HG03439 (cell line): ENCODE results near the gene LIPT1.
"Not testable (repeated sequence)": the region's sequence is repeated elsewhere in the genome, so short reads cannot be mapped to it uniquely, and the experiment has no call there.

Experiments used
- ATAC-seq: cut with Tn5 transposase; IDR thresholded peaks from one replicate; pipeline ENCODE4 v1.9.1; 2021; ENCODE audit warnings: mild to moderate bottlenecking, moderate library complexity; ENCODE audit not compliant: unreplicated experiment

Gene LIPT1

GRCh38 chr2:99154643-99155536 is at the start of gene LIPT1, which contains the start of gene TSGA10:
TSS of gene LIPT1 (plus strand) at chr2:99154967. CDS start at chr2:99161958, 6,991 bp downstream.
TSS of gene TSGA10 (minus strand) at chr2:99154942. CDS start at chr2:99109439, 45,503 bp downstream.
- peak; percentile 96 for ATAC-seq

- ATAC-seq, result no peak
These were observed 47.9 kb upstream of the LIPT1 start for GRCh38 chr2:99106913-99107312.

DNA sequence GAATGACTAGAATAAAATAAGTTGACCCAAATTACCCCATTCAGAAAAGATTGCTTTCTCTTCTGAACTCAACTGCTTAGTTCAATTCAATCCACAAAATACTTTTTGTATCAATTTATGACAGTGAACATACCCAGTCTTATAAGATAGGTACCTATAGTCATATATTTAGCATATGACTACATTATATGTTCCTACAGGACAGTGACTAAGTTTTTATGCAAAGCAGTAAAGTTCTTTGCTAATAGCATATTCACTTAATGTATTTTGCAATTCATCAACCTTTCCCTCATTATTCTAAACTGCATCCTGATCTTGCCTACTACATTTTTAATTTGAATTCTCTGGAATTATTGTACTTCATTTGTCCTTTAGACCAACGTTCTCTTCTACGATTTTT is 43.5 kb upstream of the LIPT1 start:
- ATAC-seq, result no peak

DNA sequence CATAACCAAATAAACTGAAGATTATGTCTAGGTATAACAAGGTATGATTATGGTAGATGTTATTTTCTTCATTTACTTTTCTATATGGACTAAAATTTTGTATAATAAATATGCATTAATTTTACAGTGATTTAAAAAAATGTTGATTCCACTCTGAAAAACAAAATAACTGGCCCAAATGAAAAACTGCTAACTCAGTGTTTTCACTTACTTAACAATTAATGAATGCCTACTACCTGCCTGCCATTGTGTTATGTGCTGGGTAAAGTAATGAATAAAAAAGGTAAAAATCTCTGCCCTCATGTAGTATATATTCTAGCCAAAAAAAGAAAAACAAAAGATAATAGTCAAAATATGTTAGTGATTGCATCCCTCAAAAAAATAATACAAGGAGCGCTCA is 42.8 kb upstream of the LIPT1 start:
- no peak for ATAC-seq

GRCh38 chr2:99112617-99113016 is 42.1 kb upstream of the LIPT1 start:
- no peak for ATAC-seq

DNA sequence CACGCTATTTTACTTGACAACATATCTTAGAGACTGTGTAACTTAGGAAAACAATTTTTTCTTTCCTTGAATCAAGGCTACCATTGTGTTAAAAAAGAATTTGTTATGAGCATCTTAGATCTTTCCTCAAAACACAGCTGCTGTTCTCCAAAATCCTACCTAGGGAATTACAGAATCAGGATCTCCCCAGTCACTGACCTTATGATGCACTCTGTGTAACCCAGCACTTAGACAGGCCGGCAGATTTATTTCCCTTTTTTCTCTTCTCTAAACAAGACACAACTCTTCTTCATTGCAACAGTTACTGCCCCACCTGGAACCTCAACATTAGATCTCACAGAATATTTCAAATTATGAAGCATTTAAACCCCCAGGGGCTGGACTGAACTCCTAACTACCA is 26.8 kb upstream of the LIPT1 start:
- ATAC-seq, result no peak

DNA sequence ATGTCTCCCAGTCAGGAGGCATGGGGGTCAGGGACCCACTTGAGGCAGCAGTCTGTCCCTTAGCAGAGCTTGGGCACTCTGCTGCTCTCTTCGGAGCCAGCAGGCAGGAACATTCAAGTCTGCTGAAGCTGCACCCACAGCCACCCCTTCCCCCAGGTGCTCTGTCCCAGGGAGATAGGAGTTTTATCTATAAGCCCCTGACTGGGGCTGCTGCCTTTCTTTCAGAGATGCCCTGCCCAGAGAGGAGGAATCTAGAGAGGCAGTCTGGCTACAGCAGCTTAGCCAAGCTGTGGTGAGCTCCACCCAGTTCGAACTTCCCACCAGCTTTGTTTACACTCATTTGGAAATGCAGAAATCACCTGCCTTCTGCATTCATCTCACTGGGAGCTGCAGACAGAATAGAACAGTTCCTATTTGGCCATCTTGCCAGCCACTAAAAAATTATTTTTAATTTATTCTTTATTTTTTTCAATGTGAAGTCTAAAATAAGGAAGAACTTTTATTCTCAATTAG is 19.7 kb upstream of the LIPT1 start:
- ATAC-seq, result not testable (repeated sequence)

DNA sequence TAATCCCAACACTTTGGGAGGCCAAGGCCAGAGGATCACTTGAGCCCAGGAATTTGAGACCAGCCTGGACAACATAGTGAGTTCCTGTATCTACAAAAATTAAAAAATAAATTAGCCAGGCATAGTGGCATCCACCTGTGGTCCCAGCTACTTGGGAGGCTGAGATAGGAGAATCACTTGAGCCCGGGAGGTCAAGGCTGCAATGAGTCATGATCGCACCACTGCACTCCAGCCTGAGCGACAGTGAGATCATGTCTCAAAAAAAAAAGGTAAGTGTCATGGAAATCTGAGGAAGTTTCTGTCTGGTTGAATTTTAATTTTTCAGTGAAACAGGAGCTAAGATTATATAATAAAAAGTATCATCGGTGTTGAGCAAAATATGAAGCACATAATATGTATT is 15.8 kb upstream of the LIPT1 start:
- ATAC-seq, result no peak

DNA sequence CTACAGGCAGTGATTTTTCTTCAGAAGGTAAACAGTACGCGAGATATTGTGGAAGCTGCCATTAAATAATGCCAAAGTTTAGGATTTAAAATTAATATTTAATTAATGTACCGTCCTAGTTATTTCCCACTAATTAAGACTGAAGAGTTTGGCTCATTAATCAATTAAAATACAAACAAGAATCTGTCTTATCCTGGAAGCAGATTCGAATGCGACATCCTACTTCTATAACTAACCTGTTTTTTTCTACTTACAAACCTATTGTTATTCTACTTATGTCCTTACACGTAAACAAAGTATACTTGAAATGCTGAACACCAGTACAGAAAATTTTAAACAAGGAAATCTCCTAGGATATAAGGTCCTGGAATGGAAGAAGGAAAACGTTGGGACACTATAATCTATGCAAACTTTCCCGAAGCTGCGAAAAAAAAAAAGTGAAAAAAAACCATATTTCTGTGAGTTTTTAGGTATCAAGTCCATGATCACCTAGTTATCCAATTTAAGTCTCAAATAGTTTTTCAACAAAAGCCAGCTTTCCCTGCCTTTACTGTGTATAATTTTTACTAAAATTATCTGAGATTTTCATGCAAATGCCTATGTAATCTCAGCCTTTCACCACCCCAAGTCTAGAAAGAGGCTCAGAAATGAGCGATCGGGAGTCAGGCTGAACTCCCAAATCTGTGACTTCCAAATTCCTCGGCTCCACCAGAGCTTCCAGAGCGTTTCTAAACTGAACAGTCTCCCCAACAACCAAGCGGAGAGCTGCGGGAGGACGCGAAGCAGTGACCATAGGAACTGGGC is 14.5 kb upstream of the LIPT1 start:
- no peak for ATAC-seq

- peak; percentile 43 for ATAC-seq
These were observed 14.0 kb upstream of the LIPT1 start for GRCh38 chr2:99140860-99141109.

DNA sequence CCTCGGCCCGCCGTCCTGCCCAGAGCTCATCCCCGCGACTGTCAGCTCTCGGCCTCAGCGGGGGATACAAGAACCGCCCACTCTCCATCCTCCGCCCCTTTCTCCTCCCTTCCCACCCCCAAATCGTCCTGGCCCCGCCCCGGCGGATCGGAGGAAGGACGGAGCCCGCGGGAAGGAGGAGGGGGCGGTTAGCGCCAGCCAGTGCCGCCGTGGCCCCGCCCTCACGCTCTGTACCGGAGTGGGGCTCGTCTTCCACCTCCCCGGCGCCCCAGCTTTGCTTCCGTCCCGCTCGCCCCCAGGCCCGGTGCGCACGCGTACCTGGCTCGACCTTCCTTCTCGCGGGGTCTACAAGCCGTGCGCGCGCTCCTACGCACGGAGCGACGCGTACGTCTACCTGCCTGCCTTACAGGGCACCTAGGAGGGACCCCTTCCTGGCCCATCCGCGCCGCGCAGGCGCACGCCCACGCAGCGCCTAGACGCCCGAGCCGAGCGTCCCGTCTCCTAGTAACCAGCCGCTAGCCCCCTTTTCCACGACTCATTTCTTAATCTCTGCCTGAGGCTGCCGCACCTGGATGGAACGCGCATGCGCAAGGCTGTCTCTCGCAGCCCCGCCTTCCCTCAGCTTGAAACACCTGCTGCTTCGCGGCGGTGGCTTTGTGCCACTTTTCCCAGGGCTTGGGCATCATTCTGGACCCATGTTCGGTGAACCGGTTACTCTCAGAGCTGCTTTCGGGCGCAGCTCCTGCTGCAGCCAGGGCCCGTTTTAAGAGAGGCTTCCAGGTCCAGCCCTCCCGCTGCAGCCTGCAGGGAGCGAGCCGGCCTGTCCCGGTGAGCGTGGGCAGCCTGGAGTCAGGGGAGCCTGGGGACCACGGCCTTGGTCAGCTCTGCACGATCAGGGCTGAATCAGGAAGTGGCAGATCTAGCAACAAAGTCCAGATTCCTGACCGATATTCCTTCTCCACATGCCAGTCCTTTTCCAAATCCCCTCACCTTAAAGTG is 13.4 kb upstream of the LIPT1 start, which contains the start of gene C2orf15:
C2orf15 (plus strand) TSS at position 598 of the 999 bp plus-strand sequence. CDS start 8,852 bp downstream, outside the sequence.
- peak; percentile 92 for ATAC-seq

GRCh38 chr2:99150706-99151105 is 4.1 kb upstream of the LIPT1 start:
- no peak for ATAC-seq

DNA sequence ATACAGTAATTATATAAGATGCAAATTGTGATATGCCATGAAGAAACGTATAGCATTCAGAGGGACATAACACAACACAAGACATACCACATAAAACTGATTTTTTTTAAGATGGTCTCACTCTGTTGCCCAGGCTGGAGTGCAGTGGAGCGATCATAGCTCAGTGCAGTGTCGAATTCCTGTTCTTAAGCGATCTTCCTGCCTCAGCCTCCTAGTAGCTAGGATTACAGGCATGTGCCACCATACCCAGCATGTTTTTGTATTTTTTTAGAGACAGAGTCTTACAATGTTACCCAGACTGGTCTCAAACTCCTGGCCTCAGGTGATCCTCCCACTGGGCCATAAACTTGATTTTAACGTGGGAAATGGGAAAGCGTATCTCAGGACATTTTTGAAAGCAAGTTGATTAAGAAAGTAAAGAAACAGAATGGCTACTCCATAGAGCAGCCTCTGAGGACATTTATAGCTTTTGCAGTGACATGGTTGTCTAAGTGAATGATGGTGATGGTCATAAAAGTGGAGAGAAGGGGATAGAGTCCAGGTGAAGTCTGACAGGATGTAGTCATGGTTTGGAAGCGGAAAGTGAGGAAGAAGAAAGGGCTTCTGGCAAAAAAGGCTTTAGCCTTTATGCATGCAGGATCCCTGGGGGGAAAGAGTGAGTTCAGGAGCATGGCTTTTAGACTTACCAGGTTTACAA is 2.4 kb upstream of the LIPT1 start:
- no peak for ATAC-seq

GRCh38 chr2:99153921-99154604 is 704 bp upstream of the LIPT1 start:
- no peak for ATAC-seq

DNA sequence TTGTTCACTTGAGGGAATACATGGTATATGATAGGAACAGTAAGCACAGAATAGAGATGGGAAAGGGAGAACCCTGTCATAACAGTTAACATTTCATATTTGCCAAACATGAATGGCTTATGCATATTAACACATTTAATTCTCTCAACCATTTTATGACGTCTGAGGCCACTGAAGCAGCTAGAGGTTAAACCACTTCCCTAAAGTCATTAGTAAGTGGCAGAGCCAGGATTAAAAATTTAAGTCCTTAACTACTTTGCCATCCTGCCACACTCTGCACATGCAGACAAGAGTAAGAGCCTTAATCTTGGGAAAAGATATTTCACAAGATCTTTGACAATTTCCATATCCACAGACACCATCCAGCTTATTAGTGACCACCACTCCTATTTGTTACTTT is 2.1 kb downstream of the LIPT1 start:
- no peak for ATAC-seq

GRCh38 chr2:99158599-99158998 is 3.8 kb downstream of the LIPT1 start:
- ATAC-seq, result no peak

GRCh38 chr2:99159594-99159993 is 4.8 kb downstream of the LIPT1 start:
- no peak for ATAC-seq

GRCh38 chr2:99166218-99166617 is 11.5 kb downstream of the LIPT1 start:
- no peak for ATAC-seq

DNA sequence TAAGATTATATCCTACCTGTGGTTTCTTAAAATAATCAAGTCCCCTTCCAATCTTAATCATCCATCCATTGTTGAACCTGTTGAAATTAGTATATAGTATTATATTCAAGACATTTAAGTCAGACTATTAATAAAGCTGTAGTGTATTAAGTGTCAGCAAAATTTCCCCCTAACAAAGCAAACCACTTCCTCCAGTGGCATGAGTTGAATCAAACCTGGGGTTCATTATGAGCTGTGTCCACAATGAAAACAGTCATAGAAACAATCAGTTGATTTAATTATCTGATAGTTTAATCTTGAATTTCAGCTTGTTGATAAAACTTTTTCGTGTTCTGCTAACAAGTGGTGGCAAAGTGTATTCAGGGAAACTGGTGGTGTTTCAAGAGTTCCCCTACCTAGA is 14.8 kb downstream of the LIPT1 start:
- no peak for ATAC-seq
